Erythroblast (primary cell): ENCODE results near the gene GMDS.

Experiments
- GATA1 ChIP-seq: IDR thresholded peaks from 2 replicates; pipeline ENCODE4 v1.6.1; 2011; ENCODE audit warnings: low read depth, mild to moderate bottlenecking, control low read depth, low read length, moderate library complexity
- POLR2A ChIP-seq: IDR thresholded peaks from 2 replicates; pipeline ENCODE4 v1.6.1; 2011; ENCODE audit warnings: mild to moderate bottlenecking, low read length

- no peak for TF ChIP-seq POLR2A
- no peak for TF ChIP-seq GATA1
These were observed 606.0 kb downstream of the GMDS start for GRCh38 chr6:1639430-1639829.
